Activated B cell treated with CpG ODN at 0.5 μM for 24 hours (primary cell): Measurements from ENCODE around the gene RGS8. TPM values are rescaled to one million over a fixed set of nuclear protein-coding genes. Genes with fewer than 3 reads are reported as not detected.

ENCODE experiments used
- ATAC-seq: fragments of 200-7000 bp; cut with Tn5 transposase; one replicate; pipeline ENCODE4 v1.10.0; 2021; ENCODE audit warnings: low read depth, mild to moderate bottlenecking, moderate library complexity
- CTCF ChIA-PET: fragments of 350-600 bp; sonication (Branson Sonifier 250); formaldehyde crosslinking; loops from one replicate; lab custom pipeline; 2021; ENCODE audit warnings: antibody characterized with exemption; lab: Charles Lee
- POLR2A ChIA-PET: fragments of 350-600 bp; sonication (Branson Sonifier 250); formaldehyde crosslinking; loops from one replicate; lab custom pipeline; 2021; ENCODE audit warnings: antibody characterized with exemption; lab: Charles Lee
- DNase-seq: peaks from one replicate; pipeline ENCODE4 v3.0.0; 2022
- H3K27ac Mint-ChIP-seq: one replicate; pipeline ENCODE4 v1.8.0; 2020; ENCODE audit warnings: mixed read lengths
- H3K27me3 Mint-ChIP-seq: one replicate; pipeline ENCODE4 v1.8.0; 2021; ENCODE audit warnings: mixed read lengths
- H3K36me3 Mint-ChIP-seq: one replicate; pipeline ENCODE4 v1.8.0; 2021; ENCODE audit warnings: low read depth, mixed read lengths
- H3K4me1 Mint-ChIP-seq: one replicate; pipeline ENCODE4 v1.8.0; 2021; ENCODE audit warnings: mixed read lengths
- H3K4me3 Mint-ChIP-seq: one replicate; pipeline ENCODE4 v1.8.0; 2020; ENCODE audit warnings: mild to moderate bottlenecking, mixed read lengths
- H3K9me3 Mint-ChIP-seq: one replicate; pipeline ENCODE4 v1.8.0; 2020; ENCODE audit warnings: mixed read lengths
- intact Hi-C: fragments of 100-400 bp; cut with micrococcal nuclease; formaldehyde crosslinking; loops from one replicate; pipeline ENCODE4 v1.15.1; 2024
- total RNA-seq: library from RNA; stranded (reverse); gene quantifications from 2 replicates; pipeline ENCODE4 v1.2.3, GENCODE V29; 2022
- TF ChIP-seq, protein P1 (sequence below): fragments of 200-600 bp; IDR thresholded peaks from one replicate; pipeline ENCODE4 v1.8.0; 2022; ENCODE audit warnings: antibody characterized with exemption, mild to moderate bottlenecking

The RGS8 gene
- total RNA-seq, 1 donor from 2014 or later: not detected

DNA sequence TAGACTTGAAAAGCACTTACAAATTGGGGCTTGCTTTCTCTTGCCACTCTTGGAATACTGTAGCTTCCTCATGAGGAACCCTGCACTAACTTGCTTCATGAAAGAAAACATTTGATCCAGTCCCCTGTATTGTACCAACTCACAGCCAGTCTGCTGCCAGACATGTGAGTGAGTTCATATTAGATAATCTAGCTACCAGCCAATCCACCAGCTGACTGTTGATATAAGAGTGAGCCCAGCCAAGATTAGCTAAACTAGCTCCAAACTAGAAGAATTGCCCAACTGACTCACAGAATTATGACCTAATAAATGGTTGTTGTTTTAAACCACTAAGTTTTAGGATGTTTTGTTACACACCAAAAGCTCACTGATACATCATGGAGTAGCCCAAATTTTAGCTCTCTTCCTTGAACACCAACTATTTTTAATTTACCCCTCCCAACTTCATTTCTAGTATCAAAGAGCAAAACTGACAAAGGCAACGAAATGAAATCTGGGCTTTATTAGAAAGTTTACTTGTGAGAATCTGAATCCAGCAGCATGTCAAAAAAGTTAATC is 6.6 kb upstream of the RGS8 start:
- H3K36me3 Mint-ChIP-seq: no peaks in the 10 kb centered on the region
- H3K4me3 Mint-ChIP-seq: no peak overlapping the region
- no peak overlapping the region for H3K27ac Mint-ChIP-seq
- no peak for ATAC-seq
- H3K27me3 Mint-ChIP-seq: no peaks in the 10 kb centered on the region
- H3K4me1 Mint-ChIP-seq: no peaks in the 10 kb centered on the region
- CTCF ChIA-PET: no interaction called here
- no peak for DNase-seq
- POLR2A ChIA-PET: no interaction called here
- TF ChIP-seq, protein P1, sequence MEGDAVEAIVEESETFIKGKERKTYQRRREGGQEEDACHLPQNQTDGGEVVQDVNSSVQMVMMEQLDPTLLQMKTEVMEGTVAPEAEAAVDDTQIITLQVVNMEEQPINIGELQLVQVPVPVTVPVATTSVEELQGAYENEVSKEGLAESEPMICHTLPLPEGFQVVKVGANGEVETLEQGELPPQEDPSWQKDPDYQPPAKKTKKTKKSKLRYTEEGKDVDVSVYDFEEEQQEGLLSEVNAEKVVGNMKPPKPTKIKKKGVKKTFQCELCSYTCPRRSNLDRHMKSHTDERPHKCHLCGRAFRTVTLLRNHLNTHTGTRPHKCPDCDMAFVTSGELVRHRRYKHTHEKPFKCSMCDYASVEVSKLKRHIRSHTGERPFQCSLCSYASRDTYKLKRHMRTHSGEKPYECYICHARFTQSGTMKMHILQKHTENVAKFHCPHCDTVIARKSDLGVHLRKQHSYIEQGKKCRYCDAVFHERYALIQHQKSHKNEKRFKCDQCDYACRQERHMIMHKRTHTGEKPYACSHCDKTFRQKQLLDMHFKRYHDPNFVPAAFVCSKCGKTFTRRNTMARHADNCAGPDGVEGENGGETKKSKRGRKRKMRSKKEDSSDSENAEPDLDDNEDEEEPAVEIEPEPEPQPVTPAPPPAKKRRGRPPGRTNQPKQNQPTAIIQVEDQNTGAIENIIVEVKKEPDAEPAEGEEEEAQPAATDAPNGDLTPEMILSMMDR: no peak
- intact Hi-C loops: no loop called here
- H3K9me3 Mint-ChIP-seq: peaks cover 10% of the 10 kb centered on the region

DNA sequence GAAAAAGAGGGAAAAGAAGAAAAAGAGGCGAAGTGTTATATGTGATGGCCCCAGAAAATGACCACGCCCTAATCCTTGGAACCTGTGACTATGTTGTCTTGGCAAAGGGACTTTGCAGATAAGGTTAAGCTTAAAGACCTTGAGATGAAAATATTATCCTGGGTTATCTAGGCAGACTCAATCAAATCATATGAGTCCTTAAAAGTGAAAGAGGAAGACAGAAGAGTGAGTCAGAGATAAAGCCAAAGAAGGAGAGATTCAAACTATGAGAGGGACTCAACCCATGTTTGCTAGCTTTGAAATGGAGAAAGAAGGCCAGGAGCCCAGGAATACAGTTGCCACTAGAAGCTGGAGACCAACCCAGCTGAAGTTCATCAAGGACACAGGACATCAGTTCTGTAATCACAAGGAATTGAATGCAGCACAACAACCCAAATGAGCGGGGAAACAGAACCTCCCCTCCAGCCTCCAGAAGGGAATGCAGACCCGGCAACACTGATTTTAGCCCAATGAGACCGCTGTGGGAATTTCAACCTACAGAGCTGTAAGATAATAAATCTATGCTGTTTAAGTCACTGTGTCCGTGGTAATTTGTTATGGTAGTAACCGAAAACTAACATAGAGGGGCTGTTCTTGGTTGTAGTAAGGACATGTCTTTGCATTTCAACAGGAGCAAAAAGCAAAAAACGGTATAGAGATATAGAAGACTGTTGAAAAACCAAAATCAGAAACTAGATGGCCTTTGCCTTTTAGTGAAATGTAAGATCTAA is 4.2 kb upstream of the RGS8 start:
- H3K27ac Mint-ChIP-seq: no peak overlapping the region
- ATAC-seq (no peak), DNase-seq (no peak)
- peaks cover 7% of the 10 kb centered on the region for H3K9me3 Mint-ChIP-seq
- peaks cover 4% of the 10 kb centered on the region for H3K27me3 Mint-ChIP-seq
- TF ChIP-seq, protein P1: no peak
- H3K4me1 Mint-ChIP-seq: no peaks in the 10 kb centered on the region
- POLR2A ChIA-PET: interaction anchor here (0.6 kb wide), 1 partner anchor 74 kb away, joined by 3 read pairs; no protein-coding TSS in a partner anchor
- intact Hi-C loops: no loop called here
- no peak overlapping the region for H3K4me3 Mint-ChIP-seq
- CTCF ChIA-PET: no interaction called here
- no peaks in the 10 kb centered on the region for H3K36me3 Mint-ChIP-seq

DNA sequence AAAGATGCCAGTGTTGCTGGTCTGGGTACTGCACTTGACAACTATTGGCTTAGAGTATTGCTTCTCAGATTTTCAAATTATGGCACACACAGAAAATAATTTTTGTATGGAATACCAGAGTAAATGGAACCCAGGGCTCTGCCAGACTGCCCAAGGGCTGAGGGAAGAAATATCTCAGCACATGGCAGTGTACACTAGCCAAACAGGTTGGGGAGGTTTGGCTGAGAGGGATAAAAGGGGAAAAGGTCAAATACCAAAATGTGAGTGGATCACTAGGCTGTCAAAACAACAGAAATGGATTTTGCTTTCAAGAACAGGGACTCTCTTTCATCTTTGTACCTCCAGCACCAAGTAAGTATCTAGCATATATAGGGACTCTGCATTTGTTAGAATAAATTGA is 3.0 kb upstream of the RGS8 start:
- no peak for ATAC-seq
- DNase-seq: no peak
- ChIA-PET POLR2A (no interaction called here), CTCF (interaction anchor here (0.7 kb wide), 1 partner anchor 33 kb away, joined by 3 read pairs; no protein-coding TSS in a partner anchor)
- Mint-ChIP-seq H3K27me3 (peaks cover 4% of the 10 kb centered on the region), H3K27ac (no peak overlapping the region), H3K4me3 (no peak overlapping the region), H3K36me3 (no peaks in the 10 kb centered on the region), H3K9me3 (no peaks in the 10 kb centered on the region), H3K4me1 (no peaks in the 10 kb centered on the region)
- TF ChIP-seq, protein P1: no peak
- intact Hi-C loops: no loop called here

DNA sequence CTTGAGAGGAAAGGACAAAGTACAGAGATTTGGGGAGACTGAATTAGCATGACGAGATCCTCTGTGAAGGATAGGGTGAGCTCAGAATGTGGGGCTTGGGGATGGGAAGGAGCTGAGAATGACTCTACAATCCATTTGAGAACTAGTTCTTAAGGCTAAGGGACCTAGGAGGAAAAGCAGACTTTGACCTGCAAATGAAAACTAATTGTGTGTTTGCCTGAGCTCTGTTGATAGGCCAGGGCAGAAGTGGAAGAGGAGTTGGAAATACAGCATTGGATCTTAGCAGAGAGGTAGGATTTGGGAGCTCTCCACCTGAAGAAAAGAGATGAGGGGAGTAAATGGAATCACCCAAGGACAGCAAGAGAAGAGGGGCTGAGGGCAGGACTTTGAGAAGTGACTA is 2.1 kb upstream of the RGS8 start:
- no peaks in the 10 kb centered on the region for H3K36me3 Mint-ChIP-seq

DNA sequence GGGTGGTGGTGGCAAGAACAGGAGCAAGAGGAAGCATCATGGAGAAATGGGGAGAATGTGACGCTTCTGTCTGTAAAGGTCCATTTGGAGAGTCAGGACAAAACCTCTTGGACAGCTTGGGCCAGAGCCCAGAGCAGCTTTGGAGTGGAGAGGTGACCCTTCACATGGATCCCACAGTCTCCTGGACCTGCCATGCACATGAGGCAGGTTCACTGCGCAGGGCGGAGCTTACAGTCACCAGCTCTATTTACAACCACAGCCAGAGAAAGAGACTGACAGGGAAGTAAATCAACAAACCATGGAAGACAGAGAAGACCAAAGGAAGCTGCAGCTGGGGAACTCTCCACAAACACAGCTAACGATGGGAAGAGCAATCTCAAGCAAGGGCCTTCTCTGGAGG is 828 bp upstream of the RGS8 start:
- CTCF ChIA-PET: no interaction called here

More for the DNA sequence above, 2.1 kb upstream of the RGS8 start:
- intact Hi-C loops: no loop called here
- H3K27me3 Mint-ChIP-seq: peaks cover 4% of the 10 kb centered on the region
- ChIA-PET POLR2A (interaction anchor here (1.4 kb wide), 1 partner anchor 72 kb away, joined by 3 read pairs; no protein-coding TSS in a partner anchor), CTCF (interaction anchor here (0.7 kb wide), 1 partner anchor 32 kb away, joined by 3 read pairs; no protein-coding TSS in a partner anchor)
- TF ChIP-seq, protein P1: no peak
- H3K4me3 Mint-ChIP-seq: no peak overlapping the region
- no peak for DNase-seq
- ATAC-seq: no peak
- H3K4me1 Mint-ChIP-seq: no peaks in the 10 kb centered on the region
- no peaks in the 10 kb centered on the region for H3K9me3 Mint-ChIP-seq
- no peak overlapping the region for H3K27ac Mint-ChIP-seq

More for the DNA sequence above, 828 bp upstream of the RGS8 start:
- no peaks in the 10 kb centered on the region for H3K36me3 Mint-ChIP-seq
- POLR2A ChIA-PET: interaction anchor here (1.4 kb wide), 1 partner anchor 70 kb away, joined by 3 read pairs; no protein-coding TSS in a partner anchor
- DNase-seq: no peak
- H3K4me1 Mint-ChIP-seq: no peaks in the 10 kb centered on the region
- peaks cover 6% of the 10 kb centered on the region for H3K27me3 Mint-ChIP-seq
- H3K9me3 Mint-ChIP-seq: no peaks in the 10 kb centered on the region
- no peak overlapping the region for H3K4me3 Mint-ChIP-seq
- intact Hi-C loops: no loop called here
- no peak for ATAC-seq
- no peak overlapping the region for H3K27ac Mint-ChIP-seq
- TF ChIP-seq, protein P1: no peak
